Measurements from ENCODE around the gene GPR176. TPM values are rescaled to one million over a fixed set of nuclear protein-coding genes. Genes with fewer than 3 reads are reported as not detected.

GPR176 gene
- total RNA-seq, 1 donor from 2014 or later, result 35.4 TPM

DNA sequence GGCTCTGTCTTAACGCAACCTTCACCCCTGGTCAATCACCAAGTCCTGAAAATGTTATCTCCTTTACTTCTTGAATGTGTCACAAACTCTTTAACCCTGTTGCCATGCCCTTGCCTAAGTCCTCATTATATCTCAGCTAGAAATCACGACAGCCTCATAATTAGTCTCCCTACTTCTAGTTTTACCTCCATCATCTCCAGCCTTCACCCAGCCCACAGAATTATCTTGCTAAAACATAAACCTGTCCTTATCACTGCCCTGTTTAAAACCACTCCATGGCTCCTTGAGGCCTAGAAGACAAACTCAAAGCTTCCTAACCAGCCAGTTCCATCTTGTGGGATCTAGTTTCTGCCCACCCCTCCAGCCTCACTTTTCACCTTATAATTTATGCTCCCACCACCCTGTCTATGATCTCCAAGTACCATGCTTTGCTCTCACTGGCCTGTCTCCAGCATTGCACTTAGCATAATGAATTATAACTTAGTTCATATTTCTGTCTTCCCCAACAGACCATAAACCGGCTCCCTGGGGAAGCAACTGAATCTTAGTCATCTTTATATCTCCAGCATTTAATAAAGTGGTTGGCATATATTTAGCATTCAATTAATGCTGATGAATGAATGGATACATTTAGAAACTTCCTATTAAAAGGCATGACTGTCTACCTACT, 39.2 kb downstream of the GPR176 start:
- Histone ChIP-seq H2AFZ (ENCODE audit: low read depth, low read length) (no peak overlapping the region), H3K27me3 (ENCODE audit: insufficient read depth, low read length) (no peaks in the 10 kb centered on the region), H3K27ac (ENCODE audit: low read depth, low read length) (no peak overlapping the region), H3K9ac (ENCODE audit: low read length) (no peak overlapping the region), H4K20me1 (ENCODE audit: insufficient read depth, low read length) (peaks cover 29% of the 10 kb centered on the region), H3K9me3 (ENCODE audit: insufficient read depth, low read depth, low read length) (no peaks in the 10 kb centered on the region), H3K4me3 (ENCODE audit: insufficient read depth, low read depth, low read length) (no peak overlapping the region), H3K4me1 (ENCODE audit: insufficient read depth, low read length) (peaks cover 22% of the 10 kb centered on the region), H3K36me3 (ENCODE audit: insufficient read depth, low read length) (no peaks in the 10 kb centered on the region), H3K79me2 (ENCODE audit: insufficient read depth, low read length) (peaks cover 88% of the 10 kb centered on the region), H3K4me2 (ENCODE audit: low read length) (no peak overlapping the region)
- no peak overlapping the region for H3K27ac Mint-ChIP-seq (ENCODE audit: unreplicated experiment)
- FAIRE-seq, result no peak
- H3K27me3 Mint-ChIP-seq (ENCODE audit: low read depth, unreplicated experiment), result no peaks in the 10 kb centered on the region
- TF ChIP-seq, protein P1, sequence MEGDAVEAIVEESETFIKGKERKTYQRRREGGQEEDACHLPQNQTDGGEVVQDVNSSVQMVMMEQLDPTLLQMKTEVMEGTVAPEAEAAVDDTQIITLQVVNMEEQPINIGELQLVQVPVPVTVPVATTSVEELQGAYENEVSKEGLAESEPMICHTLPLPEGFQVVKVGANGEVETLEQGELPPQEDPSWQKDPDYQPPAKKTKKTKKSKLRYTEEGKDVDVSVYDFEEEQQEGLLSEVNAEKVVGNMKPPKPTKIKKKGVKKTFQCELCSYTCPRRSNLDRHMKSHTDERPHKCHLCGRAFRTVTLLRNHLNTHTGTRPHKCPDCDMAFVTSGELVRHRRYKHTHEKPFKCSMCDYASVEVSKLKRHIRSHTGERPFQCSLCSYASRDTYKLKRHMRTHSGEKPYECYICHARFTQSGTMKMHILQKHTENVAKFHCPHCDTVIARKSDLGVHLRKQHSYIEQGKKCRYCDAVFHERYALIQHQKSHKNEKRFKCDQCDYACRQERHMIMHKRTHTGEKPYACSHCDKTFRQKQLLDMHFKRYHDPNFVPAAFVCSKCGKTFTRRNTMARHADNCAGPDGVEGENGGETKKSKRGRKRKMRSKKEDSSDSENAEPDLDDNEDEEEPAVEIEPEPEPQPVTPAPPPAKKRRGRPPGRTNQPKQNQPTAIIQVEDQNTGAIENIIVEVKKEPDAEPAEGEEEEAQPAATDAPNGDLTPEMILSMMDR (IDR thresholded peaks at IDR 0.05; ENCODE audit: insufficient read depth, low read depth, low read length), result no peak
- no peak for TF ChIP-seq EZH2 (IDR thresholded peaks at IDR 0.05; ENCODE audit: insufficient read depth, low read length)
- H3K4me1 Mint-ChIP-seq (ENCODE audit: low read depth, unreplicated experiment), result peaks cover 6% of the 10 kb centered on the region
- H3K9me3 Mint-ChIP-seq (ENCODE audit: unreplicated experiment), result peaks cover 2% of the 10 kb centered on the region
- H3K4me3 Mint-ChIP-seq (ENCODE audit: unreplicated experiment), result no peak overlapping the region
- peaks cover 2% of the 10 kb centered on the region for H3K36me3 Mint-ChIP-seq (ENCODE audit: low read depth, unreplicated experiment)
- no peak for DNase-seq (ENCODE audit: low read depth)

DNA sequence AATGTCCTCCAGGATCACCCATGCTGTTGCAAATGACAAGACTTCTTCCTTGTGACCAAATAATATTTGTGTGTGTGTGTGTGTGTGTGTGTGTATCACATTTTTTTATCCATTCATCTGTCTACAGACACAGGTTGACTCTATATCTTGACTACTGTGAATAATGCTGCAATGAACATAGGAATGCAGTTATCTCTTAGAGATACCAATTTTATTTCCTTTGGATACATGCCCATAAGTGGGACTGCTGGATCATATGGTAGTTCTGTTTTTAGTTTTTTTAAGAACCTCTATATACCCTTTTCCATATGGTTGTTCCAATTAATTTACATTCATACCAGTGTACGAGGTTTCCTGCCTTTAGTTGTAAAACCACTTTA, 41.7 kb downstream of the GPR176 start:
- TF ChIP-seq, protein P1 (IDR thresholded peaks at IDR 0.05; ENCODE audit: insufficient read depth, low read depth, low read length), result no peak
- no peak for TF ChIP-seq EZH2 (IDR thresholded peaks at IDR 0.05; ENCODE audit: insufficient read depth, low read length)
- peak; percentile 73 for DNase-seq (ENCODE audit: low read depth)
- peak overlapping the region; percentile 45 for H3K9ac ChIP-seq (ENCODE audit: low read length)
- Mint-ChIP-seq H3K4me1 (ENCODE audit: low read depth, unreplicated experiment) (peaks cover 2% of the 10 kb centered on the region), H3K4me3 (ENCODE audit: unreplicated experiment) (no peak overlapping the region), H3K36me3 (ENCODE audit: low read depth, unreplicated experiment) (peaks cover 3% of the 10 kb centered on the region), H3K27ac (ENCODE audit: unreplicated experiment) (no peak overlapping the region), H3K9me3 (ENCODE audit: unreplicated experiment) (peaks cover 2% of the 10 kb centered on the region), H3K27me3 (ENCODE audit: low read depth, unreplicated experiment) (no peaks in the 10 kb centered on the region)
- no peaks in the 10 kb centered on the region for H3K27me3 ChIP-seq (ENCODE audit: insufficient read depth, low read length)
- H3K9me3 ChIP-seq (ENCODE audit: insufficient read depth, low read depth, low read length), result no peaks in the 10 kb centered on the region
- H4K20me1 ChIP-seq (ENCODE audit: insufficient read depth, low read length), result peaks cover 24% of the 10 kb centered on the region
- H3K79me2 ChIP-seq (ENCODE audit: insufficient read depth, low read length), result peaks cover 73% of the 10 kb centered on the region
- peaks cover 3% of the 10 kb centered on the region for H3K36me3 ChIP-seq (ENCODE audit: insufficient read depth, low read length)
- FAIRE-seq, result peak; percentile 86
- no peak overlapping the region for H3K4me3 ChIP-seq (ENCODE audit: insufficient read depth, low read depth, low read length)
- peaks cover 17% of the 10 kb centered on the region for H3K4me1 ChIP-seq (ENCODE audit: insufficient read depth, low read length)
- H3K27ac ChIP-seq (ENCODE audit: low read depth, low read length), result peak overlapping the region; percentile 82
- H3K4me2 ChIP-seq (ENCODE audit: low read length), result peak overlapping the region; percentile 65
- H2AFZ ChIP-seq (ENCODE audit: low read depth, low read length), result no peak overlapping the region

DNA sequence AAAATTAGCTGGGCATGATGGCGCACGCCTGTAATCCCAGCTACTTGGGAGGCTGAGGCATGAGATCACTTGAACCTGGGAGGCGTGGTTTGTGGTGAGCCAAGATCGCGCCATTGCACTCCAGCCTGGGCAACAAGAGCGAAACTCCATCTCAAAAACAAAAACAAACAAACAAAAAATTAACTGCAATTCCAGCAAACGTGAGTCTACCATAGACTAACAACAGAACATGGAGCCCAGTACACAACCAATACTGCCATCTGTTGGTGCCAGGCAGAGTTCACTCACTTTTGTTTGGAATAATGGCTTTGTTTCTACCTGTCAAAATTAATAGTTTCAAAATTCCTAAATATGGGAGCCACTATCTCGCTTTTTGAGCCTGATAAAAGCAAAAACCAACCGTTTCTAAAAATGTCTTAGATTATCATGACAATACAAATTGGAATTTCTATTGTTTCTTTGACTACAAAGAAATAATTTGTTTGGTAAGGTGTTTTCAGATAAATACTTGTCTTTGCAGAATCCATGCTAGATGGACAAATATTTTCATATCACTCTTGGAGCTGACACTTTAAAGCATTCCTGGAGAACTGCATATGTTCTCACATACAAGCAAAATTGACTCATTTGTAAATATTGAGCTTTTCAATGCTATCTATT, 45.0 kb downstream of the GPR176 start:
- Histone ChIP-seq H3K4me2 (ENCODE audit: low read length) (no peak overlapping the region), H3K27ac (ENCODE audit: low read depth, low read length) (no peak overlapping the region), H2AFZ (ENCODE audit: low read depth, low read length) (no peak overlapping the region), H3K36me3 (ENCODE audit: insufficient read depth, low read length) (peaks cover 3% of the 10 kb centered on the region), H3K79me2 (ENCODE audit: insufficient read depth, low read length) (peaks cover 73% of the 10 kb centered on the region), H3K27me3 (ENCODE audit: insufficient read depth, low read length) (no peaks in the 10 kb centered on the region), H3K4me1 (ENCODE audit: insufficient read depth, low read length) (peaks cover 17% of the 10 kb centered on the region), H3K9ac (ENCODE audit: low read length) (no peak overlapping the region), H3K9me3 (ENCODE audit: insufficient read depth, low read depth, low read length) (no peaks in the 10 kb centered on the region), H3K4me3 (ENCODE audit: insufficient read depth, low read depth, low read length) (no peak overlapping the region), H4K20me1 (ENCODE audit: insufficient read depth, low read length) (peaks cover 42% of the 10 kb centered on the region)
- DNase-seq (ENCODE audit: low read depth) (no peak), FAIRE-seq (no peak)
- Mint-ChIP-seq H3K4me1 (ENCODE audit: low read depth, unreplicated experiment) (peaks cover 7% of the 10 kb centered on the region), H3K27me3 (ENCODE audit: low read depth, unreplicated experiment) (no peaks in the 10 kb centered on the region), H3K9me3 (ENCODE audit: unreplicated experiment) (peaks cover 2% of the 10 kb centered on the region), H3K36me3 (ENCODE audit: low read depth, unreplicated experiment) (peaks cover 2% of the 10 kb centered on the region), H3K27ac (ENCODE audit: unreplicated experiment) (no peak overlapping the region), H3K4me3 (ENCODE audit: unreplicated experiment) (no peak overlapping the region)
- TF ChIP-seq EZH2 (IDR thresholded peaks at IDR 0.05; ENCODE audit: insufficient read depth, low read length), result no peak
- TF ChIP-seq, protein P1 (IDR thresholded peaks at IDR 0.05; ENCODE audit: insufficient read depth, low read depth, low read length), result peak; percentile 52

All from astrocyte (in vitro differentiated cells and primary cell).